Amygdala (tissue), 56 donors: ENCODE results near the gene ATAD3C.
"Not testable (repeated sequence)": the region's sequence is repeated elsewhere in the genome, so short reads cannot be mapped to it uniquely, and the experiment has no call there.

Source experiments
- DNase-seq, 56 donors: peaks; one replicate each; lab custom pipeline; 2025; lab: John Stamatoyannopoulos, UW

ATAD3C gene

GRCh38 chr1:1418464-1419362 lies 30.8 kb upstream of the ATAD3C start:
- DNase-seq: no peak

- no peak for DNase-seq
Observed at GRCh38 chr1:1419363-1419812, 30.1 kb upstream of the ATAD3C start.

- peak in 5 of 56 donors; percentile 19 to 63 (median 37) for DNase-seq
Observed at GRCh38 chr1:1419813-1420653, 29.5 kb upstream of the ATAD3C start.

GRCh38 chr1:1420654-1421141 lies 28.8 kb upstream of the ATAD3C start:
- no peak for DNase-seq

- peak in 28 of 56 donors; percentile 26 to 78 (median 53) for DNase-seq
Observed at GRCh38 chr1:1421147-1421906, 28.2 kb upstream of the ATAD3C start, which contains the start of gene ANKRD65. Gene ANKRD65 (minus strand): TSS chr1:1421276. CDS start chr1:1421005, 271 bp downstream.

- no peak for DNase-seq
Observed at GRCh38 chr1:1421907-1422464, 27.5 kb upstream of the ATAD3C start.

- peak in 3 of 56 donors; percentile 40 to 60 (median 47) for DNase-seq
Observed at GRCh38 chr1:1422465-1423244, 26.8 kb upstream of the ATAD3C start.

GRCh38 chr1:1423245-1423597 lies 26.3 kb upstream of the ATAD3C start:
- DNase-seq: no peak

GRCh38 chr1:1424707-1425106 lies 24.8 kb upstream of the ATAD3C start:
- no peak for DNase-seq

- no peak for DNase-seq
Observed at GRCh38 chr1:1425426-1425752, 24.1 kb upstream of the ATAD3C start.

- DNase-seq: peak in 48 of 56 donors; percentile 37 to 88 (median 68)
Observed at GRCh38 chr1:1425753-1426495, 23.6 kb upstream of the ATAD3C start.

- DNase-seq: peak in 44 of 56 donors; percentile 42 to 85 (median 67)
Observed at GRCh38 chr1:1426496-1427105, 22.9 kb upstream of the ATAD3C start.

- peak in 31 of 56 donors; percentile 39 to 91 (median 62) for DNase-seq
Observed at GRCh38 chr1:1427106-1427819, 22.2 kb upstream of the ATAD3C start.

GRCh38 chr1:1427820-1428148 lies 21.7 kb upstream of the ATAD3C start:
- peak in 1 of 56 donors; percentile 71 for DNase-seq

- peak in 2 of 56 donors; percentile 27 to 39 for DNase-seq
Observed at GRCh38 chr1:1428174-1428573, 21.3 kb upstream of the ATAD3C start.

GRCh38 chr1:1428967-1429366 lies 20.5 kb upstream of the ATAD3C start:
- not testable (repeated sequence) for DNase-seq

- DNase-seq: no peak
Observed at GRCh38 chr1:1429671-1430073, 19.8 kb upstream of the ATAD3C start.
